ENCODE measurements around the gene GNAI1. TPM values are rescaled to one million over a fixed set of nuclear protein-coding genes. Genes with fewer than 3 reads are reported as not detected.

GNAI1 gene
- total RNA-seq, 1 donor from 2014 or later, result 6.4 TPM

GRCh38 chr7:80182630-80183276 is 48.1 kb downstream of the GNAI1 start:
- Mint-ChIP-seq H3K9me3 (no peaks in the 10 kb centered on the region), H3K27me3 (ENCODE audit: low read depth) (no peaks in the 10 kb centered on the region), H3K36me3 (ENCODE audit: low read depth) (no peaks in the 10 kb centered on the region), H3K4me3 (ENCODE audit: low read depth) (no peak overlapping the region), H3K27ac (no peak overlapping the region), H3K4me1 (ENCODE audit: low read depth) (peaks cover 6% of the 10 kb centered on the region)
- no peak for DNase-seq (ENCODE audit: low spot score)
- intact Hi-C loops (cut with micrococcal nuclease), result no loop called here

GRCh38 chr7:80183351-80183750 is 48.7 kb downstream of the GNAI1 start:
- Mint-ChIP-seq H3K27ac (no peak overlapping the region), H3K9me3 (no peaks in the 10 kb centered on the region), H3K27me3 (ENCODE audit: low read depth) (no peaks in the 10 kb centered on the region), H3K4me1 (ENCODE audit: low read depth) (peaks cover 6% of the 10 kb centered on the region), H3K36me3 (ENCODE audit: low read depth) (no peaks in the 10 kb centered on the region), H3K4me3 (ENCODE audit: low read depth) (no peak overlapping the region)
- no peak for DNase-seq (ENCODE audit: low spot score)
- intact Hi-C loops (cut with micrococcal nuclease), result no loop called here

GRCh38 chr7:80183900-80184685 is 49.5 kb downstream of the GNAI1 start:
- intact Hi-C loops (cut with micrococcal nuclease), result no loop called here
- Mint-ChIP-seq H3K4me1 (ENCODE audit: low read depth) (peaks cover 6% of the 10 kb centered on the region), H3K36me3 (ENCODE audit: low read depth) (no peaks in the 10 kb centered on the region), H3K27ac (peak overlapping the region; percentile 62), H3K4me3 (ENCODE audit: low read depth) (peak overlapping the region; percentile 60), H3K27me3 (ENCODE audit: low read depth) (no peaks in the 10 kb centered on the region), H3K9me3 (no peaks in the 10 kb centered on the region)
- DNase-seq (ENCODE audit: low spot score), result no peak

- Mint-ChIP-seq H3K4me1 (ENCODE audit: low read depth) (peaks cover 6% of the 10 kb centered on the region), H3K4me3 (ENCODE audit: low read depth) (no peak overlapping the region), H3K27ac (no peak overlapping the region), H3K9me3 (no peaks in the 10 kb centered on the region), H3K36me3 (ENCODE audit: low read depth) (no peaks in the 10 kb centered on the region), H3K27me3 (ENCODE audit: low read depth) (no peaks in the 10 kb centered on the region)
- intact Hi-C loops (cut with micrococcal nuclease), result no loop called here
- DNase-seq (ENCODE audit: low spot score), result no peak
These were observed 50.1 kb downstream of the GNAI1 start for GRCh38 chr7:80184693-80185092.

- no peak for DNase-seq (ENCODE audit: low spot score)
- no peak overlapping the region for H3K4me3 Mint-ChIP-seq (ENCODE audit: low read depth)
- H3K27ac Mint-ChIP-seq, result no peak overlapping the region
- peaks cover 3% of the 10 kb centered on the region for H3K4me1 Mint-ChIP-seq (ENCODE audit: low read depth)
- H3K36me3 Mint-ChIP-seq (ENCODE audit: low read depth), result no peaks in the 10 kb centered on the region
- intact Hi-C loops (cut with micrococcal nuclease), result no loop called here
- H3K27me3 Mint-ChIP-seq (ENCODE audit: low read depth), result no peaks in the 10 kb centered on the region
- no peaks in the 10 kb centered on the region for H3K9me3 Mint-ChIP-seq
These were observed 50.9 kb downstream of the GNAI1 start for GRCh38 chr7:80185571-80185970.

GRCh38 chr7:80186721-80187120 is 52.1 kb downstream of the GNAI1 start:
- H3K9me3 Mint-ChIP-seq, result no peaks in the 10 kb centered on the region
- H3K27me3 Mint-ChIP-seq (ENCODE audit: low read depth), result no peaks in the 10 kb centered on the region
- no peak overlapping the region for H3K4me3 Mint-ChIP-seq (ENCODE audit: low read depth)
- intact Hi-C loops (cut with micrococcal nuclease), result no loop called here
- DNase-seq (ENCODE audit: low spot score), result no peak
- peaks cover 5% of the 10 kb centered on the region for H3K4me1 Mint-ChIP-seq (ENCODE audit: low read depth)
- H3K27ac Mint-ChIP-seq, result no peak overlapping the region
- H3K36me3 Mint-ChIP-seq (ENCODE audit: low read depth), result no peaks in the 10 kb centered on the region

- Mint-ChIP-seq H3K27ac (no peak overlapping the region), H3K36me3 (ENCODE audit: low read depth) (no peaks in the 10 kb centered on the region), H3K9me3 (no peaks in the 10 kb centered on the region), H3K27me3 (ENCODE audit: low read depth) (no peaks in the 10 kb centered on the region), H3K4me3 (ENCODE audit: low read depth) (no peak overlapping the region), H3K4me1 (ENCODE audit: low read depth) (peaks cover 5% of the 10 kb centered on the region)
- DNase-seq (ENCODE audit: low spot score), result no peak
- intact Hi-C loops (cut with micrococcal nuclease), result no loop called here
These were observed 52.6 kb downstream of the GNAI1 start for GRCh38 chr7:80187279-80187678.

- Mint-ChIP-seq H3K9me3 (no peaks in the 10 kb centered on the region), H3K27ac (no peak overlapping the region), H3K4me3 (ENCODE audit: low read depth) (no peak overlapping the region), H3K27me3 (ENCODE audit: low read depth) (no peaks in the 10 kb centered on the region), H3K36me3 (ENCODE audit: low read depth) (no peaks in the 10 kb centered on the region), H3K4me1 (ENCODE audit: low read depth) (peaks cover 5% of the 10 kb centered on the region)
- DNase-seq (ENCODE audit: low spot score), result no peak
- intact Hi-C loops (cut with micrococcal nuclease), result no loop called here
These were observed 53.1 kb downstream of the GNAI1 start for GRCh38 chr7:80187727-80188126.

GRCh38 chr7:80189638-80190037 is 55.0 kb downstream of the GNAI1 start:
- DNase-seq (ENCODE audit: low spot score), result no peak
- Mint-ChIP-seq H3K4me3 (ENCODE audit: low read depth) (no peak overlapping the region), H3K9me3 (no peaks in the 10 kb centered on the region), H3K4me1 (ENCODE audit: low read depth) (peaks cover 2% of the 10 kb centered on the region), H3K36me3 (ENCODE audit: low read depth) (no peaks in the 10 kb centered on the region), H3K27ac (no peak overlapping the region), H3K27me3 (ENCODE audit: low read depth) (no peaks in the 10 kb centered on the region)
- intact Hi-C loops (cut with micrococcal nuclease), result no loop called here

GRCh38 chr7:80197627-80198026 is 63.0 kb downstream of the GNAI1 start:
- Mint-ChIP-seq H3K36me3 (ENCODE audit: low read depth) (no peaks in the 10 kb centered on the region), H3K4me3 (ENCODE audit: low read depth) (no peak overlapping the region), H3K27ac (no peak overlapping the region), H3K27me3 (ENCODE audit: low read depth) (peaks cover 1% of the 10 kb centered on the region), H3K4me1 (ENCODE audit: low read depth) (no peaks in the 10 kb centered on the region), H3K9me3 (no peaks in the 10 kb centered on the region)
- intact Hi-C loops (cut with micrococcal nuclease), result no loop called here
- no peak for DNase-seq (ENCODE audit: low spot score)

GRCh38 chr7:80199051-80199450 is 64.4 kb downstream of the GNAI1 start:
- Mint-ChIP-seq H3K4me3 (ENCODE audit: low read depth) (no peak overlapping the region), H3K4me1 (ENCODE audit: low read depth) (no peaks in the 10 kb centered on the region), H3K27ac (no peak overlapping the region), H3K27me3 (ENCODE audit: low read depth) (peaks cover 1% of the 10 kb centered on the region), H3K9me3 (no peaks in the 10 kb centered on the region), H3K36me3 (ENCODE audit: low read depth) (no peaks in the 10 kb centered on the region)
- DNase-seq (ENCODE audit: low spot score), result no peak
- intact Hi-C loops (cut with micrococcal nuclease), result no loop called here

- DNase-seq (ENCODE audit: low spot score), result no peak
- no peaks in the 10 kb centered on the region for H3K27me3 Mint-ChIP-seq (ENCODE audit: low read depth)
- peaks cover 9% of the 10 kb centered on the region for H3K4me1 Mint-ChIP-seq (ENCODE audit: low read depth)
- no peak overlapping the region for H3K27ac Mint-ChIP-seq
- intact Hi-C loops (cut with micrococcal nuclease), result no loop called here
- H3K4me3 Mint-ChIP-seq (ENCODE audit: low read depth), result no peak overlapping the region
- H3K36me3 Mint-ChIP-seq (ENCODE audit: low read depth), result no peaks in the 10 kb centered on the region
- no peaks in the 10 kb centered on the region for H3K9me3 Mint-ChIP-seq
These were observed 69.8 kb downstream of the GNAI1 start for GRCh38 chr7:80204454-80204853.

- Mint-ChIP-seq H3K4me1 (ENCODE audit: low read depth) (peaks cover 9% of the 10 kb centered on the region), H3K9me3 (no peaks in the 10 kb centered on the region), H3K4me3 (ENCODE audit: low read depth) (no peak overlapping the region), H3K36me3 (ENCODE audit: low read depth) (no peaks in the 10 kb centered on the region), H3K27ac (no peak overlapping the region), H3K27me3 (ENCODE audit: low read depth) (no peaks in the 10 kb centered on the region)
- DNase-seq (ENCODE audit: low spot score), result no peak
- intact Hi-C loops (cut with micrococcal nuclease), result no loop called here
These were observed 70.3 kb downstream of the GNAI1 start for GRCh38 chr7:80204919-80205318.

All from activated T-helper 2 cell treated with anti-CD3 and anti-CD28 coated beads, Interferon-gamma antibody, Interleukin-2, Interleukin-4, amounts not matched to agents 10 μg/mL and 5 μg/mL and 100 μg/mL, durations not matched to agents 14 hours and 24 hours and 36 hours (primary cell).